Fibroblast of lung (primary cell): ENCODE data around the gene DYNAP. TPM values are rescaled to one million over a fixed set of nuclear protein-coding genes. Genes with fewer than 3 reads are reported as not detected.

Experiments used
- DNase-seq, 2 donors: peaks; one replicate each; pipeline versions ENCODE4 v3.0.0 to v3.0.0-alpha.2; 2010; ENCODE audit warnings: low read depth in 2 of 2
- H2AFZ ChIP-seq: 2 replicates; pipeline ENCODE4 v1.5.1; 2012; ENCODE audit warnings: low read length, control low read depth, inconsistent platforms
- H3K27ac ChIP-seq: 2 replicates; pipeline ENCODE4 v1.5.1; 2011; ENCODE audit warnings: low read length, control low read depth; ENCODE audit not compliant: insufficient read depth
- H3K27me3 ChIP-seq: 2 replicates; pipeline ENCODE4 v1.5.1; 2011; ENCODE audit warnings: mild to moderate bottlenecking, low read length; ENCODE audit not compliant: control insufficient read depth, insufficient read depth
- H3K36me3 ChIP-seq: 2 replicates; pipeline ENCODE4 v1.5.1; 2011; ENCODE audit warnings: low read length; ENCODE audit not compliant: control insufficient read depth, insufficient read depth
- H3K4me1 ChIP-seq: 2 replicates; pipeline ENCODE4 v1.5.1; 2011; ENCODE audit warnings: low read length; ENCODE audit not compliant: control insufficient read depth, insufficient read depth; ENCODE audit errors: extremely low read depth
- H3K4me2 ChIP-seq: 2 replicates; pipeline ENCODE4 v1.5.1; 2011; ENCODE audit warnings: low read length, control low read depth; ENCODE audit not compliant: insufficient read depth; ENCODE audit errors: extremely low read depth
- H3K4me3 ChIP-seq, 4 experiments: fragments of 200-600 bp in 1 of 4; sonication (generic) in 1 of 4; replicated peaks in 1 of 4; 2 replicates each; pipeline ENCODE4 v1.5.1; 2011 to 2016; ENCODE audit warnings: low read length in 4 of 4, low read depth in 3 of 4, mild to moderate bottlenecking in 3 of 4, control low read depth in 2 of 4, inconsistent platforms in 1 of 4, mixed read lengths in 1 of 4; ENCODE audit not compliant: insufficient read depth in 1 of 4; ENCODE audit errors: control extremely low read depth in 1 of 4
- H3K79me2 ChIP-seq: 2 replicates; pipeline ENCODE4 v1.5.1; 2012; ENCODE audit warnings: mild to moderate bottlenecking, low read length, inconsistent platforms; ENCODE audit not compliant: control insufficient read depth, insufficient read depth
- H3K9ac ChIP-seq: 2 replicates; pipeline ENCODE4 v1.5.1; 2011; ENCODE audit warnings: mild to moderate bottlenecking, low read length, control low read depth; ENCODE audit not compliant: insufficient read depth
- H3K9me3 ChIP-seq: 2 replicates; pipeline ENCODE4 v1.5.1; 2012; ENCODE audit warnings: low read depth, low read length; ENCODE audit not compliant: control insufficient read depth, insufficient read depth
- H4K20me1 ChIP-seq: 2 replicates; pipeline ENCODE4 v1.5.1; 2011; ENCODE audit warnings: low read length; ENCODE audit not compliant: control insufficient read depth, insufficient read depth; ENCODE audit errors: extremely low read depth
- CTCF ChIP-seq, 2 donors: IDR thresholded peaks in 1 of 2; conservative IDR thresholded peaks in 1 of 2; 1 replicate in 1 of 2; 2 replicates in 1 of 2; pipeline ENCODE4 v1.5.1; 2011 to 2012; ENCODE audit warnings: low read length in 2 of 2, control low read depth in 1 of 2, inconsistent platforms in 1 of 2, low read depth in 1 of 2, mild to moderate bottlenecking in 1 of 2
- EZH2 ChIP-seq: IDR thresholded peaks from 2 replicates; pipeline ENCODE4 v1.5.1; 2012; ENCODE audit warnings: low read length, control low read depth, mild to moderate bottlenecking; ENCODE audit errors: missing control alignments
- polyA plus RNA-seq, 2 donors: library from polyadenylated mRNA; depleted of rRNA in 1 of 2; stranded (reverse) in 1 of 2; unstranded in 1 of 2; fragments of >200 nt; gene quantifications; 2 replicates each; pipeline ENCODE4 v1.2.1, GENCODE V29; 2011 to 2012; ENCODE audit warnings: missing spikeins in 1 of 2
- total RNA-seq: library from RNA; depleted of rRNA; stranded (reverse); fragments of >200 nt; gene quantifications from 2 replicates; pipeline ENCODE4 v1.2.1, GENCODE V29; 2014

The DYNAP gene
- total and polyA plus RNA-seq, 2 donors (not counting 1 experiment from before 2014, with no cell fraction given), result not detected

GRCh38 chr18:54555996-54556395 lies 35.0 kb upstream of the DYNAP start:
- H3K36me3 ChIP-seq, result no peaks in the 10 kb centered on the region
- H3K27ac ChIP-seq, result no peak overlapping the region
- H2AFZ ChIP-seq, result no peak overlapping the region
- TF ChIP-seq CTCF (conservative IDR thresholded peaks at IDR 0.05 in 1 of 2, IDR thresholded peaks at IDR 0.05 in 1 of 2; ENCODE audit: low read depth in 1 of 2, low read length in 2 of 2) (no peak), EZH2 (no peak)
- no peak overlapping the region for H3K9ac ChIP-seq
- H3K4me2 ChIP-seq, result no peak overlapping the region
- no peak for DNase-seq
- no peak overlapping the region for H3K4me3 ChIP-seq
- H4K20me1 ChIP-seq, result no peaks in the 10 kb centered on the region
- H3K27me3 ChIP-seq, result no peaks in the 10 kb centered on the region
- no peaks in the 10 kb centered on the region for H3K9me3 ChIP-seq
- H3K79me2 ChIP-seq, result no peaks in the 10 kb centered on the region
- no peaks in the 10 kb centered on the region for H3K4me1 ChIP-seq

DNA sequence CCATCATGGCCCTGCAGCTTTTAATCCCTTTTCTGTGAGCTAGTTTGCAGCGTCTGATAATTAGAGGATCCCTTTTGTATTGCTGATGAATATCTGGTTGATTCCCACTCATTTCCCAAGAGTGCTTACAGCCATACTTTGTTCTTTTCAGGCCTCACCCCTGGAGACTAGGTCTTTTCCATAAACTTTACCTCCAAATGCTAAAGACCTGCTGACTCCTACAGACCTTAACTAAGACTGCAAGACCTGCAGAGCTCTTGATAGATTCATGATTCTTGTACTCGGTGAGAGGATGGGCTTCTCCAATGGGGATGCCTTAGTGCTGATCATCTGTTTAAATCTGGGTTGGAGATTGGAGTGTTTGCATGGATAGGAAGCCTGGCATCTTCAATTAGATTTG lies 33.1 kb upstream of the DYNAP start:
- TF ChIP-seq EZH2 (no peak), CTCF (conservative IDR thresholded peaks at IDR 0.05 in 1 of 2, IDR thresholded peaks at IDR 0.05 in 1 of 2; ENCODE audit: low read depth in 1 of 2, low read length in 2 of 2) (no peak)
- Histone ChIP-seq H3K4me2 (no peak overlapping the region), H3K4me1 (no peaks in the 10 kb centered on the region), H3K9me3 (no peaks in the 10 kb centered on the region), H3K27ac (no peak overlapping the region), H3K9ac (no peak overlapping the region), H3K36me3 (no peaks in the 10 kb centered on the region), H2AFZ (no peak overlapping the region), H4K20me1 (no peaks in the 10 kb centered on the region), H3K79me2 (no peaks in the 10 kb centered on the region), H3K27me3 (no peaks in the 10 kb centered on the region), H3K4me3 (no peak overlapping the region)
- DNase-seq, result no peak

GRCh38 chr18:54558609-54559585 lies 32.1 kb upstream of the DYNAP start:
- Histone ChIP-seq H3K9ac (no peak overlapping the region), H3K79me2 (no peaks in the 10 kb centered on the region), H3K9me3 (no peaks in the 10 kb centered on the region), H2AFZ (no peak overlapping the region), H3K27me3 (no peaks in the 10 kb centered on the region), H3K4me1 (no peaks in the 10 kb centered on the region), H3K27ac (no peak overlapping the region), H3K4me2 (no peak overlapping the region), H4K20me1 (no peaks in the 10 kb centered on the region), H3K36me3 (no peaks in the 10 kb centered on the region), H3K4me3 (no peak overlapping the region)
- peak; percentile 40 to 68 for TF ChIP-seq CTCF (conservative IDR thresholded peaks at IDR 0.05 in 1 of 2, IDR thresholded peaks at IDR 0.05 in 1 of 2; ENCODE audit: low read depth in 1 of 2, low read length in 2 of 2)
- no peak for TF ChIP-seq EZH2
- DNase-seq, result peak; percentile 3 to 12
